Measurements from ENCODE around the gene WDR18. TPM values are rescaled to one million over a fixed set of nuclear protein-coding genes. Genes with fewer than 3 reads are reported as not detected.

The WDR18 gene
- total RNA-seq, 6 donors from 2014 or later, result 29.2 to 122 (median 38.6) TPM

GRCh38 chr19:944663-945241, 39.4 kb upstream of the WDR18 start:
- TF ChIP-seq CTCF (IDR thresholded peaks at IDR 0.05) (no peak), POLR2A (IDR thresholded peaks at IDR 0.05) (no peak), EP300 (IDR thresholded peaks at IDR 0.05) (no peak), POLR2AphosphoS5 (IDR thresholded peaks at IDR 0.05) (no peak)
- H3K27me3 ChIP-seq, result no peaks in the 10 kb centered on the region
- peak in 1 of 2 donors; percentile 53 for DNase-seq
- H3K36me3 ChIP-seq, result peaks cover 0 to 11% (median 0%) of the 10 kb centered on the region in 4 donors
- 70 to 85% methylated on average over 18 to 21 of the region's 22 CpGs for WGBS, 2 donors
- ATAC-seq (ENCODE audit: low FRiP score in 2 of 2), result no peak
- H3K4me3 ChIP-seq, result no peak overlapping the region
- no peaks in the 10 kb centered on the region for H3K9me3 ChIP-seq
- H3K4me1 ChIP-seq, result peaks cover 22 to 29% (median 26%) of the 10 kb centered on the region in 4 donors
- no peak overlapping the region for H3K27ac ChIP-seq

- Histone ChIP-seq H3K36me3 (peaks cover 0 to 11% (median 0%) of the 10 kb centered on the region in 4 donors), H3K27ac (no peak overlapping the region), H3K4me1 (peaks cover 13 to 20% (median 17%) of the 10 kb centered on the region in 4 donors), H3K27me3 (no peaks in the 10 kb centered on the region), H3K9me3 (no peaks in the 10 kb centered on the region), H3K4me3 (no peak overlapping the region)
- peak in 1 of 2 donors; percentile 73 for DNase-seq
- 92 to 97% methylated on average over 23 to 27 of the region's 37 CpGs for WGBS, 2 donors
- no peak for ATAC-seq (ENCODE audit: low FRiP score in 2 of 2)
- TF ChIP-seq CTCF (IDR thresholded peaks at IDR 0.05) (no peak), POLR2AphosphoS5 (IDR thresholded peaks at IDR 0.05) (no peak), POLR2A (IDR thresholded peaks at IDR 0.05) (no peak), EP300 (IDR thresholded peaks at IDR 0.05) (no peak)
Observed at GRCh38 chr19:945401-946252, 38.5 kb upstream of the WDR18 start.

- ATAC-seq (ENCODE audit: low FRiP score in 2 of 2), result no peak
- WGBS, 2 donors, result 84 to 87% methylated on average over 15 to 30 of the region's 30 CpGs
- TF ChIP-seq EP300 (IDR thresholded peaks at IDR 0.05), result no peak
- no peak for TF ChIP-seq CTCF (IDR thresholded peaks at IDR 0.05)
- no peak for TF ChIP-seq POLR2AphosphoS5 (IDR thresholded peaks at IDR 0.05)
- no peak for TF ChIP-seq POLR2A (IDR thresholded peaks at IDR 0.05)
Observed at GRCh38 chr19:947090-947706, 36.9 kb upstream of the WDR18 start.

GRCh38 chr19:947707-948539, 36.2 kb upstream of the WDR18 start:
- no peaks in the 10 kb centered on the region for H3K9me3 ChIP-seq
- DNase-seq, result peak; percentile 68 to 86
- peaks cover 0 to 8% (median 0%) of the 10 kb centered on the region in 4 donors for H3K36me3 ChIP-seq
- H3K27me3 ChIP-seq, result no peaks in the 10 kb centered on the region
- ATAC-seq (ENCODE audit: low FRiP score in 2 of 2), result peak; percentile 76
- H3K27ac ChIP-seq, result peak overlapping the region in 1 of 4 donors; percentile 52
- TF ChIP-seq POLR2A (IDR thresholded peaks at IDR 0.05) (no peak), POLR2AphosphoS5 (IDR thresholded peaks at IDR 0.05) (no peak), EP300 (IDR thresholded peaks at IDR 0.05) (no peak), CTCF (IDR thresholded peaks at IDR 0.05) (no peak)
- WGBS, 2 donors, result 76 to 96% methylated on average over 15 to 41 of the region's 47 CpGs
- H3K4me1 ChIP-seq, result peaks cover 6 to 10% (median 7%) of the 10 kb centered on the region in 4 donors
- no peak overlapping the region for H3K4me3 ChIP-seq

More at GRCh38 chr19:947090-947706, 36.9 kb upstream of the WDR18 start:
- Histone ChIP-seq H3K9me3 (no peaks in the 10 kb centered on the region), H3K36me3 (peaks cover 0 to 11% (median 0%) of the 10 kb centered on the region in 4 donors), H3K4me3 (no peak overlapping the region), H3K27me3 (no peaks in the 10 kb centered on the region), H3K27ac (peak overlapping the region in 1 of 4 donors; percentile 37), H3K4me1 (peaks cover 0 to 6% (median 2%) of the 10 kb centered on the region in 4 donors)
- peak in 1 of 2 donors; percentile 65 for DNase-seq

Data from upper lobe of left lung (tissue), 6 donors.